ENCODE results near the gene ANKFY1. TPM values are rescaled to one million over a fixed set of nuclear protein-coding genes. Genes with fewer than 3 reads are reported as not detected.
A peak's percentile ranks its signal among the peaks of the same experiment; 100 is the strongest.

ANKFY1 gene
- total RNA-seq, 2 experiments from 2014 or later, result 29.4 to 31.4 TPM

GRCh38 chr17:4182043-4182442 is 81.7 kb downstream of the ANKFY1 start:
- H3K4me3 Mint-ChIP-seq, result no peak overlapping the region
- H3K9me3 Mint-ChIP-seq, result no peaks in the 10 kb centered on the region
- peaks cover 43% of the 10 kb centered on the region for H3K36me3 Mint-ChIP-seq
- no peak for DNase-seq
- H3K4me1 Mint-ChIP-seq, result peaks cover 18% of the 10 kb centered on the region
- H3K27ac Mint-ChIP-seq, result no peak overlapping the region
- H3K27me3 Mint-ChIP-seq, result no peaks in the 10 kb centered on the region

DNA sequence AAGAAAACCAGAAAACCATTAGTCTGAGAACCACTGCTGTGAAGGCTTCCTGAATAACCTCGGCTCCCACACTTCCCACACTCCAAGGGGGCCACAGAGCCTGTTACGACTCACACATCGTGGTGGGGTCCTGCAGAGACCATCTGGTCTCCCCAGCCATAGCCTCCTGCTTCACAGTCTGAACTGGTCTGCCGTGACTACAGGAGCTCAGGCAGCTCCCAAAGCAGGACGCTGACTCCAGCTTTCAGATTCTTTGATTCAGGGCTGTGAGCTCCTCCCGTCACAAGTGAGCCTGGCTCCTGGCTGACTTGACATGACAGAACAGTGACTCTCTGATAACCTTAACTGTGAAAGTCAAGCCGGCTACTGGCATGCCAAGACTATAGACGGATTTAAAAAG is 83.0 kb downstream of the ANKFY1 start:
- Mint-ChIP-seq H3K27me3 (no peaks in the 10 kb centered on the region), H3K4me1 (peaks cover 31% of the 10 kb centered on the region), H3K9me3 (no peaks in the 10 kb centered on the region), H3K36me3 (peaks cover 50% of the 10 kb centered on the region), H3K27ac (no peak overlapping the region), H3K4me3 (no peak overlapping the region)
- no peak for DNase-seq

GRCh38 chr17:4179071-4179470 is 84.7 kb downstream of the ANKFY1 start:
- no peak overlapping the region for H3K4me3 Mint-ChIP-seq

GRCh38 chr17:4178651-4179050 is 85.1 kb downstream of the ANKFY1 start:
- Mint-ChIP-seq H3K36me3 (peaks cover 65% of the 10 kb centered on the region), H3K9me3 (no peaks in the 10 kb centered on the region), H3K4me1 (peaks cover 51% of the 10 kb centered on the region), H3K27ac (no peak overlapping the region), H3K27me3 (no peaks in the 10 kb centered on the region), H3K4me3 (no peak overlapping the region)
- no peak for DNase-seq

More at GRCh38 chr17:4179071-4179470, 84.7 kb downstream of the ANKFY1 start:
- DNase-seq, result no peak
- Mint-ChIP-seq H3K4me1 (peaks cover 47% of the 10 kb centered on the region), H3K36me3 (peaks cover 62% of the 10 kb centered on the region), H3K27me3 (no peaks in the 10 kb centered on the region), H3K9me3 (no peaks in the 10 kb centered on the region), H3K27ac (no peak overlapping the region)

DNA sequence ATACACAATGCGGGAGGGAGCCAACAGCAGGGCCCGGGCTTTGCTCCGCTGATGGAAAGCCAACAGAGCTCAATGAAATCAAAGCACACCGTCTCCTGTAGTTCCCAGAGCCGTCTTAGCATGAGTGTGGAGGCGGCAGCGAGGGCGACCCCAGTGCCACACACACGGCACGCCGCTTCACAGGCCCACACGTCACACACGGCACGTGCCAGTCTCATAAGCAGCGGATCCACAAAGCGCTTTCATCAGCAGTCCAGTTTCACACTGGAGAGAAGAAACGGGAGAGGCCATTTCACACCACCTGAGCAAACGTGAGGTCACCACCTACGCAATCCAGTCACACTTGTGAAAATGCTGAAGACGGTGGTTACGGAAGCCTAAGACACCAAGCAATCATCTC is 86.0 kb downstream of the ANKFY1 start:
- no peak overlapping the region for H3K4me3 Mint-ChIP-seq
- H3K27me3 Mint-ChIP-seq, result no peaks in the 10 kb centered on the region
- H3K36me3 Mint-ChIP-seq, result peaks cover 60% of the 10 kb centered on the region
- peak overlapping the region; percentile 95 for H3K27ac Mint-ChIP-seq
- H3K9me3 Mint-ChIP-seq, result no peaks in the 10 kb centered on the region
- DNase-seq, result no peak
- H3K4me1 Mint-ChIP-seq, result peaks cover 52% of the 10 kb centered on the region

- DNase-seq, result peak; percentile 44
- no peaks in the 10 kb centered on the region for H3K27me3 Mint-ChIP-seq
- peak overlapping the region; percentile 95 for H3K27ac Mint-ChIP-seq
- peak overlapping the region; percentile 71 for H3K4me3 Mint-ChIP-seq
- no peaks in the 10 kb centered on the region for H3K9me3 Mint-ChIP-seq
- peaks cover 52% of the 10 kb centered on the region for H3K4me1 Mint-ChIP-seq
- peaks cover 56% of the 10 kb centered on the region for H3K36me3 Mint-ChIP-seq
Measured at GRCh38 chr17:4176808-4177472, 86.8 kb downstream of the ANKFY1 start.

GRCh38 chr17:4175921-4176807 is 87.6 kb downstream of the ANKFY1 start:
- Mint-ChIP-seq H3K27me3 (no peaks in the 10 kb centered on the region), H3K36me3 (peaks cover 55% of the 10 kb centered on the region), H3K9me3 (no peaks in the 10 kb centered on the region), H3K4me1 (peaks cover 52% of the 10 kb centered on the region), H3K4me3 (peak overlapping the region; percentile 71), H3K27ac (peak overlapping the region; percentile 95)
- DNase-seq, result peak; percentile 30

DNA sequence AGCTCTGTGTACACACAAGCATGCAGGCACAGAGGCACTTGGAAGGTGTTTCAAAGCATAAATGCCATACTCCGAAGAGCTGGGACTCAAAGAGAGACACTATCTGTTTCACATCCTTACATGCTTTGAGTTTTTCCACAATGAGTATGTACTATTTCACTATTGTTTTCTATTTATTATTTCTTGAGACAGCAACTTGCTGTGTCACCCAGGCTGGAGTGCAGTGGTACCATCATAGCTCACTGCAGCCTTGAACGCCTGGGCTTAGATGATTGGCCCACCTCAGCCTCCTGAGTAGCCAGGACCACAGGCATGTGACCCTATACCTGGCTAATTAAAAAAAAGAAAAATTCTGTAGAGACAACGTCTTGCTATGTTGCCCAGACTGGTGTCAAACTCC is 89.2 kb downstream of the ANKFY1 start:
- no peak overlapping the region for H3K4me3 Mint-ChIP-seq
- DNase-seq, result no peak
- no peaks in the 10 kb centered on the region for H3K9me3 Mint-ChIP-seq
- no peaks in the 10 kb centered on the region for H3K27me3 Mint-ChIP-seq
- peaks cover 58% of the 10 kb centered on the region for H3K36me3 Mint-ChIP-seq
- H3K4me1 Mint-ChIP-seq, result peaks cover 52% of the 10 kb centered on the region
- peak overlapping the region; percentile 18 for H3K27ac Mint-ChIP-seq

GRCh38 chr17:4173781-4174180 is 90.0 kb downstream of the ANKFY1 start:
- DNase-seq, result no peak
- Mint-ChIP-seq H3K4me1 (peaks cover 49% of the 10 kb centered on the region), H3K27me3 (no peaks in the 10 kb centered on the region), H3K27ac (peak overlapping the region; percentile 26), H3K36me3 (peaks cover 56% of the 10 kb centered on the region), H3K4me3 (no peak overlapping the region), H3K9me3 (no peaks in the 10 kb centered on the region)

- no peak for DNase-seq
- no peak overlapping the region for H3K27ac Mint-ChIP-seq
- no peak overlapping the region for H3K4me3 Mint-ChIP-seq
- H3K27me3 Mint-ChIP-seq, result no peaks in the 10 kb centered on the region
- no peaks in the 10 kb centered on the region for H3K9me3 Mint-ChIP-seq
- peaks cover 45% of the 10 kb centered on the region for H3K36me3 Mint-ChIP-seq
- H3K4me1 Mint-ChIP-seq, result peaks cover 37% of the 10 kb centered on the region
Measured at GRCh38 chr17:4172356-4172755, 91.4 kb downstream of the ANKFY1 start.

DNA sequence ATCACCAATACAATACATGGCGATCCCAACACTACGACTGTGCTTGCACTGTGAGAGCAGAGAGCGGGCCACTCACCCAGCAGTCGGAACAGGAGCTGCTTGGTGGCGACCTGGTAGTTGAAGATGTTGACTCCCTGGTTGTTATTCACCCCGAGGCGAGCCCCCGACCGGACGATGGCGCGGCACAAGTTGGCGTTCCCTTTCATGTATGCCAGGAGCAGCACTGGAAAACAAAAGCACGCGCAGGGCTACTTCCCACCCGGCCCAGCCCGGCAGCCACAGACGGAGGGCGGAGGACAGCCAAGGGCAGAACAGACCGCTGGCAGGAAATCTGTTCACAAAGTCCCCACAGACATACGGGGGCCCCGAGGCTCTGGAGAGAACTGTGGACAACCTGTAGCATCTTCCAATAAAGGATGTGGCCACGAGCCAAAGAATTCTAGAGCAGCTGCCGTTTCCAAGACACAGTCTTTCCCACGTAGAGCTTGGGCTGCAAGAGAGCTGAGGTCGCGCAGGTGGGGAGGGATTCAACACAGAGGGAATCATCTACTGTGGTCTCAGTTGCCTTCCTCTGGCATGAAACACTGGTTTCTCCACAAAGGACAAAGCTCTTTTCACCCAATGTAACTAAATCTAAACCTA is 93.0 kb downstream of the ANKFY1 start:
- DNase-seq, result no peak
- H3K36me3 Mint-ChIP-seq, result peaks cover 37% of the 10 kb centered on the region
- H3K4me1 Mint-ChIP-seq, result peaks cover 21% of the 10 kb centered on the region
- H3K27ac Mint-ChIP-seq, result no peak overlapping the region
- H3K9me3 Mint-ChIP-seq, result no peaks in the 10 kb centered on the region
- no peaks in the 10 kb centered on the region for H3K27me3 Mint-ChIP-seq
- H3K4me3 Mint-ChIP-seq, result no peak overlapping the region

DNA sequence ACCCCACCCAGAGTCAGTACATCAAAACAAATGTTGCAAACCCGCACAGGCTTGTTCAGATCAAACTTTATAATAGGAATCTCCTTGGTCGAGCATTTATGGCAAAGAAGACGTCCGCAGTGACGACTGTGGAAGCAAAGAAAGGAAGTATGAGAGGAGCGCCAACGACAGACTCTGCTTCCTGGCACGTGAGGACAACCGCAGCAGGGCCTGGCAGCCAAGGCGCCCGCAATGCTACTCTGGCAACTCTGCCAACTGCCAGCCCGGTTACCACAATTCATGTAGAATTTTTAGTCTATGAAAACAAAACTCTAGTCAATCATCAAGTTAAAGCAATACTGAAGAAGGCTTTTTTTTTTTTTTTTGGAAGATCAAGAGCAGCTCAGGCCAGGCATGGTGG is 96.0 kb downstream of the ANKFY1 start:
- no peaks in the 10 kb centered on the region for H3K4me1 Mint-ChIP-seq
- no peaks in the 10 kb centered on the region for H3K9me3 Mint-ChIP-seq
- no peak overlapping the region for H3K27ac Mint-ChIP-seq
- peak overlapping the region; percentile 4 for H3K4me3 Mint-ChIP-seq
- peaks cover 19% of the 10 kb centered on the region for H3K36me3 Mint-ChIP-seq
- H3K27me3 Mint-ChIP-seq, result no peaks in the 10 kb centered on the region
- no peak for DNase-seq

DNA sequence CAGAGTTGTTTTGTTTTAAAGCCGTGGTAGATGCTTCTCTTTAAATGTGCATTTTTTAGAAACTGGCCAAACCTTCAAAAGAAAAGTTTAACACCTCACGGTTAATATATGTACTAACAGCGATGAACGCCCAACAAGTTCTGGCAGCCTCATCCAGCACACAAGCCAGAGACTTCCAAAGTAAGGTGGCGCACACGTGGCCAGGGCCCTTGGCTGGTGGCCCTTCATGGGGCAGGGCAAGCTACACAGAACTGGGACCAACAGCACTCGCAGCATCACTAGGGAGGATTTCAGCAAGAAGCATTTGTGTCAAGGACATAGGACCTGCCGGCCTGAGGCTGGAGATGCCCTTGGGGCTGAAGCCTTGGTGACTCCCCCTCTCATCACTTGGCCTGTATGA is 97.4 kb downstream of the ANKFY1 start:
- H3K9me3 Mint-ChIP-seq, result no peaks in the 10 kb centered on the region
- no peak for DNase-seq
- H3K36me3 Mint-ChIP-seq, result peaks cover 16% of the 10 kb centered on the region
- H3K27ac Mint-ChIP-seq, result no peak overlapping the region
- H3K4me1 Mint-ChIP-seq, result no peaks in the 10 kb centered on the region
- no peak overlapping the region for H3K4me3 Mint-ChIP-seq
- no peaks in the 10 kb centered on the region for H3K27me3 Mint-ChIP-seq

DNA sequence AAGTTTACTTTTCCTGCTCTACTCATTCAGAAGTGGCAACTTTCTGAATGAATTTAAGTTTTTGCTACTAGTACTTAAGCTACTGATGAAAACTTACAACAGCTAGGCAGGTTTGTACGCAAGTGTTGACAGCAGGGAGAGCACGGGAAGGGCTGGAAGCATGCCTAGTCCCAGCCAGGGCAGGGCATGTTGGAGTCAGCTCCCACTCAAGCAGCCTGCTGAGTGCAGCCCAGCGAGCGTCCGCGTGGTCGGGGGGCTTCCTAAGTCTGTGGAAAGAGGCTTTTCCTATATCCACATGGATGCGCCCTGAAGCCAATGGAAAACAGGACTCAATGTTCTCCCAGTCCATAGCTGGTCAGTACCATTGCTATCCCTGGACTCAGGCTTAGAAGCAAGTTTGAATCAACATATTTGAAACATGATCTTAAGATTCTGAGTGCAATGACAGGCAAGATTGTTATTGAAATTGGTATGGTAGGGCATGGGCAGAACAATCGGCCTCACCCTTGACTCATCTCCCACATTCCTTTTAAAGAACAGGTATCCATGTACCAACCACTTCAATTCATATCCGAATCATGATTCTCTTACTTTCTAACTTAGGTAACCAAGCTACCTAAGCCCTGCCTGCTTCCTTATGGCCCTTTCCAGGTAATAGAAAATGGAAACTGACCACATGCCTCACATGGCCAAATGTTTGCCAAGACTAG is 98.3 kb downstream of the ANKFY1 start:
- Mint-ChIP-seq H3K4me1 (no peaks in the 10 kb centered on the region), H3K4me3 (no peak overlapping the region), H3K27me3 (no peaks in the 10 kb centered on the region), H3K9me3 (no peaks in the 10 kb centered on the region), H3K36me3 (peaks cover 14% of the 10 kb centered on the region), H3K27ac (no peak overlapping the region)
- no peak for DNase-seq

- Mint-ChIP-seq H3K4me1 (no peaks in the 10 kb centered on the region), H3K27me3 (no peaks in the 10 kb centered on the region), H3K9me3 (no peaks in the 10 kb centered on the region), H3K36me3 (peaks cover 9% of the 10 kb centered on the region), H3K27ac (no peak overlapping the region), H3K4me3 (no peak overlapping the region)
- no peak for DNase-seq
Measured at GRCh38 chr17:4163951-4164350, 99.8 kb downstream of the ANKFY1 start.
